Brain microvascular endothelial cell (primary cell): ENCODE measurements around the gene IL24.

Experiments
- DNase-seq: peaks from one replicate; pipeline ENCODE4 v3.0.0-alpha.2; 2020
- H3K27ac ChIP-seq: fragments of 250-450 bp; sonication (Bioruptor Pico); 2 replicates; pipeline ENCODE4 v1.5.1; 2020; ENCODE audit warnings: mild to moderate bottlenecking, moderate library complexity
- H3K27me3 ChIP-seq: fragments of 250-450 bp; sonication (Bioruptor Pico); replicated peaks from 2 replicates; pipeline ENCODE4 v1.5.1; 2020; ENCODE audit warnings: mild to moderate bottlenecking
- H3K36me3 ChIP-seq: fragments of 250-450 bp; sonication (Bioruptor Pico); replicated peaks from 2 replicates; pipeline ENCODE4 v1.5.1; 2020; ENCODE audit warnings: mild to moderate bottlenecking
- H3K4me3 ChIP-seq: 2 replicates; pipeline ENCODE4 v1.5.1; 2011; ENCODE audit warnings: low read depth, mild to moderate bottlenecking, control low read depth, low read length, moderate library complexity
- in situ Hi-C: cut with HindIII; loops from 2 replicates; pipeline ENCODE4 v1.10.0; 2017; ENCODE audit warnings: low sequenced_read_pairs, low pct_ligation_motif_present
- TF ChIP-seq, protein P1 (sequence below): IDR thresholded peaks from 2 replicates; pipeline ENCODE4 v1.5.1; 2011; ENCODE audit warnings: low read depth, mild to moderate bottlenecking, moderate library complexity, low read length, control low read depth, inconsistent platforms; ENCODE audit errors: missing control alignments

The IL24 gene

GRCh38 chr1:206863266-206863665 is 34.0 kb upstream of the IL24 start:
- Histone ChIP-seq H3K4me3 (no peak overlapping the region), H3K27me3 (peaks cover 16% of the 10 kb centered on the region), H3K27ac (no peak overlapping the region), H3K36me3 (no peaks in the 10 kb centered on the region)
- DNase-seq: no peak
- in situ Hi-C loops: no loop called here
- TF ChIP-seq, protein P1, sequence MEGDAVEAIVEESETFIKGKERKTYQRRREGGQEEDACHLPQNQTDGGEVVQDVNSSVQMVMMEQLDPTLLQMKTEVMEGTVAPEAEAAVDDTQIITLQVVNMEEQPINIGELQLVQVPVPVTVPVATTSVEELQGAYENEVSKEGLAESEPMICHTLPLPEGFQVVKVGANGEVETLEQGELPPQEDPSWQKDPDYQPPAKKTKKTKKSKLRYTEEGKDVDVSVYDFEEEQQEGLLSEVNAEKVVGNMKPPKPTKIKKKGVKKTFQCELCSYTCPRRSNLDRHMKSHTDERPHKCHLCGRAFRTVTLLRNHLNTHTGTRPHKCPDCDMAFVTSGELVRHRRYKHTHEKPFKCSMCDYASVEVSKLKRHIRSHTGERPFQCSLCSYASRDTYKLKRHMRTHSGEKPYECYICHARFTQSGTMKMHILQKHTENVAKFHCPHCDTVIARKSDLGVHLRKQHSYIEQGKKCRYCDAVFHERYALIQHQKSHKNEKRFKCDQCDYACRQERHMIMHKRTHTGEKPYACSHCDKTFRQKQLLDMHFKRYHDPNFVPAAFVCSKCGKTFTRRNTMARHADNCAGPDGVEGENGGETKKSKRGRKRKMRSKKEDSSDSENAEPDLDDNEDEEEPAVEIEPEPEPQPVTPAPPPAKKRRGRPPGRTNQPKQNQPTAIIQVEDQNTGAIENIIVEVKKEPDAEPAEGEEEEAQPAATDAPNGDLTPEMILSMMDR: no peak

GRCh38 chr1:206864939-206865671 is 32.1 kb upstream of the IL24 start, which contains the start of gene IL20:
Gene IL20, plus strand, starts transcription at chr1:206865623. Its CDS starts 230 bp downstream, at chr1:206865853.
- H3K36me3 ChIP-seq: no peaks in the 10 kb centered on the region
- DNase-seq: peak; percentile 49
- H3K4me3 ChIP-seq: no peak within 1 kb of the TSS
- no peak within 1 kb of the TSS for H3K27ac ChIP-seq
- peaks cover 16% of the 10 kb centered on the region for H3K27me3 ChIP-seq
- in situ Hi-C loops: no loop called here
- TF ChIP-seq, protein P1: peak; percentile 95

DNA sequence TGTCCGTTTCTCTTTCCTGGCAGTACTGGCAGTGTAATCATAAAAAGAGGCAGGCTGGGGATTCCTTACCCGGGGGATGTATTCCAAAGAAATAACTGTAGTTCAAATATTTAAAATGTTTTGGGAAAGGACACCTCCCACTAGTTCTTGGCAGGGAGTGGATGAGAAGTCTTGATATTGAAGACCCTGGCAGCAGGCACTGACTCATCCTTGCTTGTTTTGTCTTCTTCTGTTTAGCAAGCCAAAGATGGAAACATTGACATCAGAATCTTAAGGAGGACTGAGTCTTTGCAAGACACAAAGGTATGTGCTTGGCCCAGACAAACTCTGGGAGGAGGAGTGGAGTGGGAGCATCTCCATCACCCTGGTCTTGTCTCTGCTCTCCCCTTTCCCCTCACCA is 31.2 kb upstream of the IL24 start:
- TF ChIP-seq, protein P1: no peak
- Histone ChIP-seq H3K27ac (no peak overlapping the region), H3K36me3 (no peaks in the 10 kb centered on the region), H3K4me3 (no peak overlapping the region), H3K27me3 (peaks cover 19% of the 10 kb centered on the region)
- in situ Hi-C loops: no loop called here
- no peak for DNase-seq

DNA sequence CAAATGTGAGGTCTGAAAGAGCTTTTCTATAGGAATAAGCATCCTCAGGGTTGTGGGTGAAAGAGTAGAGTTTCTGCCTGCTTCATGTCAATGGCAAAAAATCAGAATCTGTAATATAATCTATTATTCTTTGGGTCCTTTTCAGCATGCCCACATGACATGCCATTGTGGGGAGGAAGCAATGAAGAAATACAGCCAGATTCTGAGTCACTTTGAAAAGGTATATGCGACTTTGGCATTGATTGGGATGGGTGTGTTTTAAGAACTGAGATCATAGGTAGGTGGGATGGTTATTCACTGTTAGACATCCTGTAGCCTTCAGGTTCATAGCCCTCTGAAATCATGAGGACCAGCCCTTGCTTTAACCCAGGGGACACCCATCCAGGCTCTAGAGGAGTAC is 30.0 kb upstream of the IL24 start:
- TF ChIP-seq, protein P1: no peak
- no peak for DNase-seq

GRCh38 chr1:206867716-206868115 is 29.5 kb upstream of the IL24 start:
- Histone ChIP-seq H3K27ac (no peak overlapping the region), H3K4me3 (no peak overlapping the region), H3K27me3 (peaks cover 16% of the 10 kb centered on the region), H3K36me3 (no peaks in the 10 kb centered on the region)
- DNase-seq: no peak
- in situ Hi-C loops: no loop called here
- TF ChIP-seq, protein P1: no peak

More for the DNA sequence above, 30.0 kb upstream of the IL24 start:
- no peaks in the 10 kb centered on the region for H3K36me3 ChIP-seq
- H3K4me3 ChIP-seq: no peak overlapping the region
- H3K27ac ChIP-seq: no peak overlapping the region
- H3K27me3 ChIP-seq: peaks cover 16% of the 10 kb centered on the region
- in situ Hi-C loops: no loop called here

DNA sequence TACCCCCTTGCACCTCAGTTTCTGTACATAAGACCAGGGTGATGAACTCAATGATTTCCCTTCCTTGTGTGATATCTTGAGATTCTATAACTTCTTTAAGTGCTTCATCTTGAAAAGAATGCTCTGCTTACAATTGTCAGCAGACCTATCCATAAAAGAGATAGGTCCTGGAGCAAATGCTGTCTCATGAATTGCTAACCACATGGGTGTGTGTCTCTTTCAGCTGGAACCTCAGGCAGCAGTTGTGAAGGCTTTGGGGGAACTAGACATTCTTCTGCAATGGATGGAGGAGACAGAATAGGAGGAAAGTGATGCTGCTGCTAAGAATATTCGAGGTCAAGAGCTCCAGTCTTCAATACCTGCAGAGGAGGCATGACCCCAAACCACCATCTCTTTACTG is 29.0 kb upstream of the IL24 start:
- Histone ChIP-seq H3K36me3 (no peaks in the 10 kb centered on the region), H3K27ac (no peak overlapping the region), H3K4me3 (no peak overlapping the region), H3K27me3 (peaks cover 16% of the 10 kb centered on the region)
- TF ChIP-seq, protein P1: no peak
- in situ Hi-C loops: no loop called here
- DNase-seq: no peak
